NCI-H748 treated with DMSO at 0.1 percent for 48 hours (cell line): ENCODE data around the gene RARS1.

ENCODE experiments used
- DNase-seq: peaks from one replicate; lab custom pipeline; 2025; lab: John Stamatoyannopoulos, UW

The RARS1 gene

DNA sequence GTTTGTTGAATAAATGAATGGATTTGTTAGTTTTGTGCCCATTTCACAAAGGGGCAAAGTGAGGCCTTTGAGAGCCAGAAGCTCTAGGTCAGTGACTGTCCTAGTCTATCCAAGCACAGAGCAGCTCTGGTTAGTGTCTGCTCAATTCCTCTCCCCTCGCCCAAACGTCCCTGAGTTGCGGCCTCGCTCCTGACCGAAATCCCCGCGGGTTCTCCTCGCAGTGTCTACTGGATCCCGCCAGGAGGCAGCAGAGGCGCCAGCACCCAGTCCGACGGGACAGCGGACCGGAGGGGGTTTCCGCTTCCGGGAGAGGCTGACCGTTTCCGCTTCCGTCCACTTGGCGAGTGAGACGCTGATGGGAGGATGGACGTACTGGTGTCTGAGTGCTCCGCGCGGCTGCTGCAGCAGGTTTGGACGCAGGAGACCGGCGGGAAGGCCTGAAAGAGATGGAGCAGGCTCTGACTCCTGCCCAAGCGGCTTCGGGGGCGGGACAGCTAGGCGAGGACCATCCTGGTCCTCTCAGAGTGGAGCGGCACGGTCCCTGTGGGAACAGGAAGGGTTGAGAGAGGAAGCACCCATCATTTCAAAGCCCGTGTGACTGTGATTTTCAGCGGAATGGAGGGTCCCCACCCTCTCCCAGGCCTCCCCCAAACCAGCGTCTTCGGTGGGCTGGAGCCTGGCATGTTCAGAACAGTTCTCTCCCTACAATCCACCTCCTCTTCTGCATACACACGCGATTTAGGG lies at the start of gene RARS1:
TSS of gene RARS1 (plus strand) at position 336 of the 744 bp plus-strand sequence. CDS start at position 364, 28 bp downstream.
- peak; percentile 73 for DNase-seq

DNA sequence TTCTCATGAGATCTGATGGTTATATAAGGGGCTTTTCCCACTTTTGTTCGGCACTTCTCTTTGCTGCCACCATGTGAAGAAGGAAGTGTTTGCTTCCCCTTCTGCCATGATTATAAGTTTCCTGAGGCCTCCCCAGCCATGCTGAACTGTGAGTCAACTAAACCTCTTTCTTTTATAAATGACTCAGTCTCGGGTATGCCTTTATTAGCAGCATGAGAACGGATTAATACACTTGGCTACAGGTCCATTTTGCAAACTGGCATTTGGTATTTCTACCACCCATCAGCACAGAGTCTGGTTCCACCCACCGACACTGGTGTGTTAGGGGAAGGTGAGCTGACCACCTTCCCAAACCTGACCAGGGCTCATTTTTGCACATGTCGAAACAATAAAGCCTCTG lies 47.9 kb upstream of the RARS1 start:
- no peak for DNase-seq

DNA sequence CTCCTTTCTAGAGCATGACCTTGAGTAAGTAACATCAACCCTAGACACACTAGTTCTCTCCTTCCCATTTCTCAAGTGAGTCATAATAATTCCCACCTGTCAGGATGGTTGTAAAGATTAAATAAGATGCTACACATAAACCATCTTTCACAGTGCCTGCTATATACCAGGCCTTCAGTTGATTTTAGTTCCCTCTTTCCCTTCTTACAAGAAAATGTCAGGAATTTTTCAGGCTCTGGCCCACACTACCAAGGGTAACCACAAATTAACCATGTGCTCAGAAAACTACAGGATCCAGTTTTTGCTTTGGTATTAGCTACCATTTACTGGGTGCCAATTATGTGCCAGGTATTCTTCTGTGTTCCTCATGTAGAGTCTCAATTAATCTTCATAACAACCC lies 42.7 kb upstream of the RARS1 start:
- no peak for DNase-seq

DNA sequence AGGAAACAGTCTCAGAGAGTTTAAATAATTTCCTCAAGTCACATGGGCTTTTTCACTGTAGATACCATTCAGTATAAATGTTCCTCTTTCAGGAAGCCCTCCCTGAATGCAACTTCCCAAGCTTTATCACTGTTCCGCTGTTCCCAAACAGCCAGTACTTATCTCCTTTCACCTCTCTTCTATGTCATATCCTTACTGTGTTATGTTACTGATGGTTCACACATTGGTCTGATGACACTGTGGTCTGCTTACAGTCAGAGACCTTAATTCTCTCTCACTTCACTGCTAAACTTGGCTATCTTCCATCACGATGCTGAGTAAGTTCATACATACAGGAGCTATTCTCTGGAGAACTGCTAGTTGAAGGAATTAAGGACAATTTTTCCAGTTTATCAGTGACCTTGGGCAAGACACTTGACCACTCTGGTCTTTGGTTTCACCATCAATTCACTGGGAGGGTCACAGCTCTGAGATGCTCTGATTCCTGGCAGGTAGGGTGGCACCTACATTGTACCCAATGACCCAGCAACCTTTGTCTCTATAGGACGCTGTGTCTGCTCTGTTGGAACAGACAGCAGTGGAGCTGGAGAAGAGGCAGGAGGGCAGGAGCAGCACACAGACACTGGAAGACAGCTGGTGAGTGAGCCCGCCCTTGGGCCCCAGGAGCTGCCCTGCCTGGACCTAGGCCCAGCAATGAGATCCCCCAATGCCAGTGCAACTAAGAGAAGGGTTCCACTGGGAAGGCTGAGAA lies 42.1 kb upstream of the RARS1 start:
- no peak for DNase-seq

DNA sequence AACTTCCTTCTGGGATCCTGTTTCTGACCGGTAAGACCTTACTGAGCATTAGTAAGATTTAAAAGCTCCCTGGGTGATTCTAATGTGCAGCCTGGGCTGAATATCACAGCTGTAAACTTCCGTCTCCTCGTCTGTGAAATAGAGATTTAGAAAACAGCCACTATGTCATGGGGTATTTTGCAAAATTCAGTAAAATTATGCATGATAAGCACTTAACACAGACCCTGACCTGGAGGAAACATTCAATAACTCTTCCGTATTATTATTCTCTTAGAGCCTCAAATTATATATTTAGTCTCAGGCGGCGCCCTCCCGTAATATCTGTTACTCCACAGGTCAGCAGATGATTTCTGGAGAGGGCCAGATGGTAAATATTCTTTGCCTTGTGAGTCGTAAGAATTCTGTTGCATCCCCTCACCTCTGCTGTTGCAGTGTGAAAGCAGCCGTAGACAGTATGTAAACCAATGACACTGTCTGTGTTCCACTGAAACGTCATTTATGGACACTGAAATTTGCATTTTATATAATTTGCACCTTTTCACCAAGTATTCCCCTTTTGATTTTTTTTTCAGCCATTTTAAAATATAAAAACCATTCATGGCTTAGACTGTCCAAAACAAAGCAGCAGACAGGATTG lies 39.2 kb upstream of the RARS1 start:
- no peak for DNase-seq

DNA sequence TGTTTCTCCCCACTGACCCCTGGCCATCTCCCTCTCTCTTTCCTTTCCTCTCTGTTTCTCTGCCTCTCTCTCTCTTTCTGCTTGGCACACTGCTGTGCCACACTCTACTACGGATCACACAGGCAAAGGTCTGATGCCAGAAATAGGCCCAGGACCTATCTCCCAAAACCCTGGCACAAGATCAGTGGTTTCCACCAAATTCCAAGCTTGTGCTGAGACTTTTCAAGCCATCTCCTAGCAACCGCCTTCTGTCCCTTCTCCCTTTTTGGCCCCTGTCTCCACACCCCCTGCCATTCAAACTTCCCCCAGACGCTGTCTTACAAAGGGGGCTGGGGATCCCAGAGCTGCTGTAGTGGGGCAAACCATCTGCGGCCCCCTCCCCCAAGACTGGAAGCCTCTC lies 38.5 kb upstream of the RARS1 start:
- DNase-seq: no peak

DNA sequence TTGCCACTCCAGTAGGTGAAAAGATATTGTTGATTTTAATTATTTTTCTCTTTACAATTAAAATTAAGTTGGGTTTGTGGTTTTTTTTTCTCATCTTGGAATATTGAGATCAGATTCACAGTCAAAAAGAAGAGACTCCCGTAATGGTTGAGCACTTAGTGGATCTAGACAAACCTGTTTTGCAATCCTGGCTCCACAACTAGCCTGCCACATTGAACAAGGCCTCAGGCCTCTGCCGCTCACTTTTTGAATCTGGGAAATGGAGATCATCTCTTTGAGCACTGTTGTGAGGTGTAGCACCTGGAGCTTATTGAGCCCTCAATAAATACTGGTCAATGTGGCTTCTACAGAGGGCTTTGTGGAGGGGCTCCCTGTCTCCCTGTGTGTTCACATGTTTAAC lies 37.1 kb upstream of the RARS1 start:
- DNase-seq: no peak

DNA sequence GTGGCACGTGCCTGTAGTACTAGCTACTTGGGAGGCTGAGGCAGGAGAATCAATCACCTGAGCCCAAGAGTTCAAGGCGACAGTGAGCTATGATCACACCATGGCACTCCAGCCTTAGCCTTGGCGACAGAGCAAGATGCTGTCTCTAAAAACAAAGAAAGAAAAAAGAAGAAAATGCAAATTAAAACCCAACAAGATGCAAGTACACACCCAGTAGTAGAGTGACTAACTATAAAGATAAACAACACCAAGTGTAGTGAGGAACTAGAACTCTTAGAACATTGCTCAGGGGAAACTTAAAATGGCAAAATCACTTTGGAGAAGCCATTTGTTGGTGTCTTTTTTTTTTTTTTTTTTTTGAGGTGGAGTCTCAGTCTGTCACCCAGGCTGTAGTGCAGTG lies 34.7 kb upstream of the RARS1 start:
- no peak for DNase-seq

DNA sequence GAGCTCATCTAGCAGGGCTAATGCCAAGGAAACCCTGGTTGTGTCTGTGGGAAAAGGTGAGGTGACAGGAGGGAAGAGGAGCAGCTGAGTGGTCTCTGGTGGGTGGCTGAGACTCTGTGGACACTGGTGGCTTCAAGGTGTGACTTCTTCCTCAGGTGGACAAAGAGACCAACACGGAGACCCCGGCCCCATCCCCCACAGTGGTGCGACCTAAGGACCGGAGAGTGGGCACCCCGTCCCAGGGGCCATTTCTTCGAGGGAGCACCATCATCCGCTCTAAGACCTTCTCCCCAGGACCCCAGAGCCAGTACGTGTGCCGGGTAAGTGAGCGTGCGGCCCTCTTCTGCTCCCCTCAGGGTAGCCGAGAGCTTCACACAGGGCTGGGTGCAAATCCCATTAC lies 31.1 kb upstream of the RARS1 start:
- DNase-seq: no peak

DNA sequence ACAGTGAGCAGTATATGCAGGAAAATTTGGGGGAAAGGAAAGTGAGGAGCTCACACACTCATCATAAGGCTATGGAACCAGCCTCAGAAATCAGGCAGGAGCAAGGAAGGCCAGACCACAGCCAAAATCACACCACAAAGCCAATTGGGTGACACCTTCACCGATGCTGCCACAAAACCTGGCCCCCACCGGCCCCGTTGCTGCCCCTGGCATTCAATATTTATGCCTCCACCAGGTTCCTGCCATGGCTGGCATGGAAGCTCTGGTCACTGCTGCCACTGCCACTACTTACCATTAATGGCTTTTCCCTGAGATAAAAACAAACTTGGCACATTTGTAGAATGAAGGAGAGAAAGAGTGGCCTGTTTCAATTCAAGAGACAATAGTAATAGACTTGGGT lies 28.7 kb upstream of the RARS1 start:
- no peak for DNase-seq

DNA sequence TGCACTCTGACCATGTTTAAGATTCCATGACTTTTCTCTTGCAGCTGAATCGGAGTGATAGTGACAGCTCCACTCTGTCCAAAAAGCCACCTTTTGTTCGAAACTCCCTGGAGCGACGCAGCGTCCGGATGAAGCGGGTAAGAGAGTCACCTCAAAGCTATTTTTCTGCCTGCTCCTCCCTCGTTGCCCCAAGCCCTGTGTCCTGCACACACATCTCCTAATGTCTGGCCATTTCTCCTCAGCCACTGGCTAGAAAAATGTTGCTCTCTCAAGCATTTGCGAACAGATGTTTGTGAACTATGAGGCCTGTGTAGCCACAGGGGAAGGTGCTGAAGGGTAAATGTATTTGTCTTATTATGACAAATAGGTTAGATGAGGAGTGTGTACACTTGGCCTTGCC lies 25.7 kb upstream of the RARS1 start:
- no peak for DNase-seq

DNA sequence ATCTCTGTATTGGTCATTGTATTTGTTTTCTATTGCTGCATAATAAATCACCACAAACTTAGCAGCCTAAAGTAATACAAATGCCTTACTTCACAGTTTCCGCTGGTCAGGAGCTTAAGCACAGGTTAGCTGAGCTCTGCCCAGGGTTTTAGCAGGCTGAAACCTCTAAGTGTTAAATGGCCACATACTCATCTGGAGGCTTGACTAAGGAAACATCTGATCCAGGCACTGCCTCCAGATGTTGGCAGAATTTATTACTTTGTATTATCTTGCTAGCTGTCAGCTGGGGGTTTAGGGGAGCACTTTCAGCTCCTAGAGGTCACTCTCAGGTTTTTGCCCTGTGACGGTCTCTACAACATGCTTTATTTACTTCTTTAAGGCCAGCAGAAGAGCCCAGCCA lies 23.2 kb upstream of the RARS1 start:
- DNase-seq: no peak

DNA sequence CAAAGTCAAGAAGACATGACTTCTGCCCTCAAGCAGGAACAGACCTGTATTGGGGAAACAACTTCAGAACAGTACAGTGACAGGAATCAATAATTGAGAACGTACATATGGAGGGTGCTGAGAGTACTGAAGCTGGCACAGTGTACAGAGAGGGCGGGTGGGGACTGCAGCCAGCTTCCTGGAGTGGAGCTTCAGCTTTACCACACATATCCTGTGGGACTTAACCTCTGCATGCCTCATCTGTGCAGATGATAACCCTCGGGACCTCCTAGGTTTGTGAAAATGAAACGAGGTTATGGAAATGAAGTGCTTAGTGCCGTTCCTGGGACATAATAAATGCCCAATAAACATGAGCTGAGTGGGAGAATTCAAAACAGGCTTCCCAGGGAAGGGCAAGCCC lies 22.1 kb upstream of the RARS1 start:
- no peak for DNase-seq

DNA sequence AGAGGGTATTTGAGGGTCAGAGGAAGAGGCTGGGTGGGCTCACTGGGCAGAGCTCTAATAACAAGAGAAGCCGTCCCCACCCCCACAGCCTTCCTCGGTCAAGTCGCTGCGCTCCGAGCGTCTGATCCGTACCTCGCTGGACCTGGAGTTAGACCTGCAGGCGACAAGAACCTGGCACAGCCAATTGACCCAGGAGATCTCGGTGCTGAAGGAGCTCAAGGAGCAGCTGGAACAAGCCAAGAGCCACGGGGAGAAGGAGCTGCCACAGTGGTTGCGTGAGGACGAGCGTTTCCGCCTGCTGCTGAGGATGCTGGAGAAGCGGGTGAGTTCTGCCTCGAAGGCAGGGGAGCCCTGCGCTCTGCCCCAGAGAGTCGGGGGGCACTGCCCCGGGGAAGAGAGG lies 21.6 kb upstream of the RARS1 start:
- DNase-seq: no peak

DNA sequence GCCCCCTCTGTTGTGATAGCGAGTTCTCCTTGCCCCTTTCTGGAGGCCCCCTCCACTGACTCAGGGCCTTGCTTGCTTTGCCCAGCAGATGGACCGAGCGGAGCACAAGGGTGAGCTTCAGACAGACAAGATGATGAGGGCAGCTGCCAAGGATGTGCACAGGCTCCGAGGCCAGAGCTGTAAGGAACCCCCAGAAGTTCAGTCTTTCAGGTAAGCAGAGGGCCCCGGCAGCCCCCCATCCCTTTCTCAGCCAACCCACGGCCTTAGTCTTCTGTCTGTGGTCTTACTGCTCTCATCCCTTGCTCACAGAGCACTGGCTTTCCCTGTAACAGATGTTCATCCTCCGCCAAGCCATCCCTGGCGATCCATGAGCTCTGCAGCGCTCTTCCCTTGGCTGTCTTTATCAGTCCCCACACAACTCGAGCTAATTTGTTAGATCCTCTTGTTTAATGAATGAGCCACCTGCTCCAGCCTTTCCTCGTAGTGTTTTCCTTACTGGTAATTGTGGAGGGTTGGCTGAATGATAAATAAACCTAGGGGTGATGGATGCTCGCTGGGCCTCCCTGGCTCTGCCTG lies 18.4 kb upstream of the RARS1 start:
- DNase-seq: no peak

DNA sequence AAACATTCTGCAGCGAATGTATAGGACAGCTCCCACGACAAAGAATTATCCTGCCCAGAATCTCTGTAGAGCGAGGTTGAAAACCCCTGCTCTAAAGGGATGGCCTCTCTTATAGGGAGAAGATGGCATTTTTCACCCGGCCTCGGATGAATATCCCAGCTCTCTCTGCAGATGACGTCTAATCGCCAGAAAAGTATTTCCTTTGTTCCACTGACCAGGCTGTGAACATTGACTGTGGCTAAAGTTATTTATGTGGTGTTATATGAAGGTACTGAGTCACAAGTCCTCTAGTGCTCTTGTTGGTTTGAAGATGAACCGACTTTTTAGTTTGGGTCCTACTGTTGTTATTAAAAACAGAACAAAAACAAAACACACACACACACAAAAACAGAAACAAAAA lies 17.4 kb upstream of the RARS1 start:
- no peak for DNase-seq

DNA sequence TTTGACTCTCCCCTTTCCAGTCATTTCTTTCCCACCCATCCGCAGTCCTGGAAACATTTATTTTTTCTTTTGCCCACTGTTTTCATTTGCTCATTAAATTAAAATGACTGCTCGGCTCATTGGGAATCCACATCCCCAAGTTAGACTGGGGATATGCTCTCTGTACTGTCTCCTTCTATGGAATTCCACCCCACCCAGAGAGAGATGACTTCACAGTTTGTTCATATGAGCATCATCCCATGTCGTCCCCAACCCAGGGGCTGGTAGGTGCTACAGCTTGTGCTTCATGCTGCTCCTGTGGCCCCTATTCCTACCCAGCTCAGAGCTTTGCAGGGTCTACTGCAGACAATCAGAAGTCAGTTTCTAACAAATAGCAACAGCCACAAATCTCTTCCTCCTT lies 16.5 kb upstream of the RARS1 start:
- no peak for DNase-seq

DNA sequence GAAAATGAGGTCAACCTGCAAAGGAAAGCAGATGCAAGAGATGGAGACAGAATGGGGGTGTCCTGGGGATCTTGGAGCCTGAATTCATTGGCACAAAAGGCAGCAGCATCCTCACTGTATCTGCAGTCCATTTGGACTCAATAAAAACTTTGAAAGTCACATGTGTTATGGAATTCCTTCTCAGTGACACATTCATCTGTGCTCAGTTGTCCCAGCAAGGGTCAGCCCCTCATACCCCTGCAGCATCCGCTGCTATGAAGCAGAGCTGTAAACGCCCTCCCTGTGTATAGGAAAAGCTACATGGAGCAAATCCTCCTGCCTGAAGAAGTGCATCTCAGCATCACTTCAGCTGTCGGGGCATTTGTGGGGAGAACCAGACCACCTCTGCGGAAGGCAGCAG lies 14.5 kb upstream of the RARS1 start:
- no peak for DNase-seq

DNA sequence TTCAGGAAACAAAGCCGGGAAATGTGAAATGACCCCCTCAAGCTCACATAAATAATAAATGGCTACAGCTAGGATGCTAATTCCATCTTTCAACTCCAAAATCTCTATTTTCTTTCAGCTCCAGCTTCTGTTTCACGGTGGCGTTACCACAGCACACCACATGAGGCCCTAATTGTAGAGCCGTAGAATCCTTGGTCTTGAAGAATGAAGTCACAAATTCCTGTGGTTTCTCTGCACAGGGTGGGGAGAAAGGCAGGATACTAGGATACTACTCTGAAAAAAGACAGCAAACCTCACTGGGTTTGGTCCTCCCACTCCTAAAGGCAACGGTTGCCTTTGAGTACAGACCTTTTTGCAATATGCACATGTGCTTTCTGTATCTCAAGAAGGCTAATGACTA lies 13.9 kb upstream of the RARS1 start:
- no peak for DNase-seq

DNA sequence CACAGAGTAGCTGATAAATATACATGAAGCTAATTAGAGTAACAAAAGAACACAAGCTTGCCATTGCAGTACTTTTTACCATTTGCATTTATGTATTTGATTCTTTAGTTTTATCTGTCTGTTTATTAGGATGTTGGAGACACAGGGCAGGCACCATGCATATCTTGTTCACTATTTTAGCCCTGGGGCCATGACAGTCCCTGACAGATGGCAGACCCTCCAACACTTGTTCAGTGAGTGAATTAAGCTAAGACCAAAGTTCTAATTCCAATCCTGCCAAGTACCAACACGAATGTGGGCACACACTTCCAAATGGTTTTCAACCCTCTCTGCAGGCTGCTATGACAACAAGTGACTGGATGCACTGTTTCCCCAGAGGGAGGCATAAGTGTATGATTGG lies 12.0 kb upstream of the RARS1 start:
- DNase-seq: no peak

DNA sequence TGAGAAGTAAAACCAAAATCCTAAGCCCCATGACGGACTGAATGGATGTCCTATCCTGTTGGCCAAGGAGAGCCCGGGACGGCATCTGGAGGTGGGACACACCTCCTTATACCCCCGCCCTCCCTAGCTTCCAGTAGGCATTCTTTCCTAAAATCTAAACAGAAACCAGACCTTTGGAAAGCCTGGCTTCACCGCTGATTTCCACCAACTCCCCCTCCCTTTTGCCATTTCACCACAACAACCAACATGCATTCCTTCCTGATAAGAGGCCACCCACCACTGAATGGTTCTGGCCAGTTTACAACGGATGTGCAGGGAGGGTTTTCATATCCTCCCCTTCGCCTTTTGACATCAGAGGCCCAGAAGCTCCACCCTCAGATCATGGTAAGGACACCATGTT lies 9.2 kb upstream of the RARS1 start:
- DNase-seq: no peak

DNA sequence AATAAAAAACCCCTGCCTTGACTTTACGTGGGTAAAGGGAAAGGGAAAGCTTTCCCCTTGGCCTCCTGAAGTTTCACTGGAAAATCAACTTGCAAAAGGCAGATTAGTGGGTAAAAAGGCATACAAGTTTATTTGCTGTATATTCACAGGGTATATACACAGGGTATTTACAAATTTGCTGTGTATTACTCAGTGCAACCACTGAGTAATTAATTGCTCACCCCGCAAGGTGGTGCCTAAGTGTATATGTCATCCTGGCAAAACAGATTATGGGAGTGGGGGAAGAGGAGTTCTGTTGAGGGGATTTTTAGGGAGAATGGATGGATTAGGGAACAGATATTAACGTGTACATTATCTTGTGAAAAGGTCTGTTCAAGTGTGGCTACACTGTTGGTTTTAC lies 7.1 kb upstream of the RARS1 start:
- DNase-seq: no peak

DNA sequence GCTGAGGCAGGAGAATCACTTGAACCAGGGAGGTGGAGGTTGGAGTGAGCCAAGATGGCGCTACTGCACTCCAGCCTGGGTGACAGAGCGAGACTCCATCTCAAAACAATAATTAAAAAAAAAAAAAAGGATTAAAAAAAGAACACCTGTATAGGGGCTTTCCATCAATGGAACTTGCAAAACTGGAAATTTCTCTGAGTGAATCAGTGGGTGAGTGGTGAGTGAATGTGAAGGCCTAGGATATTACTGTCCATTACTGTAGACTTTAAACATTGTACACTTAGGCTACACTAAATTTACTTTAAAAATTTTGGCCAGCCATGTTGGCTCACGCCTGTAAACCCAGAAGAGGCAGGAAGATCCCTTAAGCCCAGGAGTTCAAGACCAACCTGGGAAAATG lies 5.7 kb upstream of the RARS1 start:
- no peak for DNase-seq
